ENCODE measurements around the gene ZNF117.
"Not testable (repeated sequence)": the region's sequence is repeated elsewhere in the genome, so short reads cannot be mapped to it uniquely, and the experiment has no call there.

The ZNF117 gene

GRCh38 chr7:64990936-64991335, at the start of gene ZNF117:
ZNF117 (minus strand) TSS chr7:64991036.
- Histone ChIP-seq H3K27ac (ENCODE audit: low read length) (no peak within 1 kb of the TSS), H3K9me3 (ENCODE audit: insufficient read depth, low read depth, low read length) (peaks cover 88% of the 10 kb centered on the region), H3K4me1 (ENCODE audit: insufficient read depth, low read length) (no peaks in the 10 kb centered on the region), H3K36me3 (ENCODE audit: insufficient read depth, low read depth, low read length) (peaks cover 50% of the 10 kb centered on the region), H3K27me3 (ENCODE audit: insufficient read depth, low read length) (no peaks in the 10 kb centered on the region), H3K4me3 (ENCODE audit: low read length) (no peak within 1 kb of the TSS), H3K9ac (ENCODE audit: low read depth, low read length) (no peak within 1 kb of the TSS)

GRCh38 chr7:65038767-65039166, 47.9 kb upstream of the ZNF117 start:
- peak overlapping the region; percentile 75; the same call in 1 of the 2 replicates for H3K9ac ChIP-seq (ENCODE audit: low read depth, low read length)
- H3K27ac ChIP-seq (ENCODE audit: low read length), result not testable (repeated sequence)

GRCh38 chr7:65037740-65038688, 47.2 kb upstream of the ZNF117 start:
- H3K9me3 ChIP-seq (ENCODE audit: insufficient read depth, low read depth, low read length), result no peaks in the 10 kb centered on the region
- peak overlapping the region; percentile 63; the same call in 1 of the 2 replicates for H3K4me3 ChIP-seq (ENCODE audit: low read length)
- peaks cover 3% of the 10 kb centered on the region; the same call in 1 of the 2 replicates for H3K4me1 ChIP-seq (ENCODE audit: insufficient read depth, low read length)
- H3K27ac ChIP-seq (ENCODE audit: low read length), result no peak overlapping the region
- H3K27me3 ChIP-seq (ENCODE audit: insufficient read depth, low read length), result no peaks in the 10 kb centered on the region
- peak overlapping the region; percentile 65 for H3K9ac ChIP-seq (ENCODE audit: low read depth, low read length)
- no peaks in the 10 kb centered on the region for H3K36me3 ChIP-seq (ENCODE audit: insufficient read depth, low read depth, low read length)

More at GRCh38 chr7:65038767-65039166, 47.9 kb upstream of the ZNF117 start:
- not testable (repeated sequence) for H3K9me3 ChIP-seq (ENCODE audit: insufficient read depth, low read depth, low read length); H3K4me1 ChIP-seq (ENCODE audit: insufficient read depth, low read length); H3K36me3 ChIP-seq (ENCODE audit: insufficient read depth, low read depth, low read length); H3K27me3 ChIP-seq (ENCODE audit: insufficient read depth, low read length)
- peak overlapping the region; percentile 93 for H3K4me3 ChIP-seq (ENCODE audit: low read length)

GRCh38 chr7:65036526-65036925, 45.7 kb upstream of the ZNF117 start:
- not testable (repeated sequence) for H3K27ac ChIP-seq (ENCODE audit: low read length); H3K27me3 ChIP-seq (ENCODE audit: insufficient read depth, low read length); H3K36me3 ChIP-seq (ENCODE audit: insufficient read depth, low read depth, low read length); H3K9ac ChIP-seq (ENCODE audit: low read depth, low read length); H3K4me1 ChIP-seq (ENCODE audit: insufficient read depth, low read length); H3K4me3 ChIP-seq (ENCODE audit: low read length); H3K9me3 ChIP-seq (ENCODE audit: insufficient read depth, low read depth, low read length)

- H3K9ac ChIP-seq (ENCODE audit: low read depth, low read length); H3K4me1 ChIP-seq (ENCODE audit: insufficient read depth, low read length); H3K4me3 ChIP-seq (ENCODE audit: low read length); H3K36me3 ChIP-seq (ENCODE audit: insufficient read depth, low read depth, low read length); H3K27me3 ChIP-seq (ENCODE audit: insufficient read depth, low read length); H3K27ac ChIP-seq (ENCODE audit: low read length); H3K9me3 ChIP-seq (ENCODE audit: insufficient read depth, low read depth, low read length): not testable (repeated sequence)
These were observed 44.6 kb upstream of the ZNF117 start for GRCh38 chr7:65035469-65035868.

GRCh38 chr7:65034120-65034782, 43.4 kb upstream of the ZNF117 start:
- H3K9ac ChIP-seq (ENCODE audit: low read depth, low read length); H3K4me1 ChIP-seq (ENCODE audit: insufficient read depth, low read length); H3K27me3 ChIP-seq (ENCODE audit: insufficient read depth, low read length); H3K9me3 ChIP-seq (ENCODE audit: insufficient read depth, low read depth, low read length); H3K27ac ChIP-seq (ENCODE audit: low read length); H3K36me3 ChIP-seq (ENCODE audit: insufficient read depth, low read depth, low read length); H3K4me3 ChIP-seq (ENCODE audit: low read length): not testable (repeated sequence)

GRCh38 chr7:65033391-65033790, 42.6 kb upstream of the ZNF117 start:
- H3K4me3 ChIP-seq (ENCODE audit: low read length); H3K36me3 ChIP-seq (ENCODE audit: insufficient read depth, low read depth, low read length); H3K9me3 ChIP-seq (ENCODE audit: insufficient read depth, low read depth, low read length); H3K27ac ChIP-seq (ENCODE audit: low read length); H3K4me1 ChIP-seq (ENCODE audit: insufficient read depth, low read length); H3K27me3 ChIP-seq (ENCODE audit: insufficient read depth, low read length); H3K9ac ChIP-seq (ENCODE audit: low read depth, low read length): not testable (repeated sequence)

- not testable (repeated sequence) for H3K9ac ChIP-seq (ENCODE audit: low read depth, low read length); H3K9me3 ChIP-seq (ENCODE audit: insufficient read depth, low read depth, low read length); H3K27ac ChIP-seq (ENCODE audit: low read length); H3K4me1 ChIP-seq (ENCODE audit: insufficient read depth, low read length); H3K27me3 ChIP-seq (ENCODE audit: insufficient read depth, low read length); H3K36me3 ChIP-seq (ENCODE audit: insufficient read depth, low read depth, low read length); H3K4me3 ChIP-seq (ENCODE audit: low read length)
These were observed 34.2 kb upstream of the ZNF117 start for GRCh38 chr7:65025023-65025422.

GRCh38 chr7:65020978-65021377, 30.1 kb upstream of the ZNF117 start:
- not testable (repeated sequence) for H3K9me3 ChIP-seq (ENCODE audit: insufficient read depth, low read depth, low read length); H3K4me1 ChIP-seq (ENCODE audit: insufficient read depth, low read length); H3K4me3 ChIP-seq (ENCODE audit: low read length); H3K36me3 ChIP-seq (ENCODE audit: insufficient read depth, low read depth, low read length); H3K27ac ChIP-seq (ENCODE audit: low read length); H3K9ac ChIP-seq (ENCODE audit: low read depth, low read length); H3K27me3 ChIP-seq (ENCODE audit: insufficient read depth, low read length)

GRCh38 chr7:65009881-65010280, 19.0 kb upstream of the ZNF117 start:
- H3K4me1 ChIP-seq (ENCODE audit: insufficient read depth, low read length); H3K27ac ChIP-seq (ENCODE audit: low read length); H3K36me3 ChIP-seq (ENCODE audit: insufficient read depth, low read depth, low read length); H3K4me3 ChIP-seq (ENCODE audit: low read length); H3K9ac ChIP-seq (ENCODE audit: low read depth, low read length); H3K9me3 ChIP-seq (ENCODE audit: insufficient read depth, low read depth, low read length); H3K27me3 ChIP-seq (ENCODE audit: insufficient read depth, low read length): not testable (repeated sequence)

- not testable (repeated sequence) for H3K27me3 ChIP-seq (ENCODE audit: insufficient read depth, low read length); H3K4me1 ChIP-seq (ENCODE audit: insufficient read depth, low read length); H3K9me3 ChIP-seq (ENCODE audit: insufficient read depth, low read depth, low read length); H3K27ac ChIP-seq (ENCODE audit: low read length); H3K4me3 ChIP-seq (ENCODE audit: low read length); H3K36me3 ChIP-seq (ENCODE audit: insufficient read depth, low read depth, low read length); H3K9ac ChIP-seq (ENCODE audit: low read depth, low read length)
These were observed 18.6 kb upstream of the ZNF117 start for GRCh38 chr7:65009394-65009793.

GRCh38 chr7:65007036-65007435, 16.2 kb upstream of the ZNF117 start:
- H3K4me1 ChIP-seq (ENCODE audit: insufficient read depth, low read length); H3K27ac ChIP-seq (ENCODE audit: low read length); H3K9me3 ChIP-seq (ENCODE audit: insufficient read depth, low read depth, low read length); H3K27me3 ChIP-seq (ENCODE audit: insufficient read depth, low read length): not testable (repeated sequence)
- 0 out of 2 replicates have a peak, but pooled peaks cover 10% of the 10 kb centered on the region for H3K36me3 ChIP-seq (ENCODE audit: insufficient read depth, low read depth, low read length)
- peak overlapping the region; percentile 95; the same call in 1 of the 2 replicates for H3K4me3 ChIP-seq (ENCODE audit: low read length)
- peak overlapping the region; percentile 94; the same call in 1 of the 2 replicates for H3K9ac ChIP-seq (ENCODE audit: low read depth, low read length)
